Activated naive CD8-positive, alpha-beta T cell treated with anti-CD3 and anti-CD28 coated beads, Interleukin-2, amount 10 ng/mL, durations not matched to agents 7 days and 5 days (primary cell): ENCODE data around the gene ELAVL2. TPM values are rescaled to one million over a fixed set of nuclear protein-coding genes. Genes with fewer than 3 reads are reported as not detected.

Source experiments
- ATAC-seq: fragments of 150-1000 bp; cut with Tn5 transposase; one replicate; pipeline ENCODE4 v1.10.0; 2021; ENCODE audit warnings: low read depth, moderate library complexity
- POLR2A ChIA-PET: fragments of 350-600 bp; sonication (Branson Sonifier 250); formaldehyde crosslinking; loops from one replicate; lab custom pipeline; 2021; ENCODE audit warnings: antibody characterized with exemption; lab: Charles Lee
- DNase-seq: peaks from one replicate; pipeline ENCODE4 v3.0.0; 2021
- H3K27ac Mint-ChIP-seq: one replicate; pipeline ENCODE4 v1.8.0; 2022; ENCODE audit warnings: mild to moderate bottlenecking, mixed read lengths
- H3K27me3 Mint-ChIP-seq: one replicate; pipeline ENCODE4 v1.8.0; 2022; ENCODE audit warnings: mild to moderate bottlenecking, moderate library complexity, mixed read lengths
- H3K36me3 Mint-ChIP-seq: one replicate; pipeline ENCODE4 v1.8.0; 2021; ENCODE audit warnings: mild to moderate bottlenecking, mixed read lengths
- H3K4me1 Mint-ChIP-seq: one replicate; pipeline ENCODE4 v1.8.0; 2021; ENCODE audit warnings: mixed read lengths
- H3K4me3 Mint-ChIP-seq: one replicate; pipeline ENCODE4 v1.8.0; 2022; ENCODE audit warnings: mild to moderate bottlenecking, moderate library complexity, mixed read lengths
- H3K9me3 Mint-ChIP-seq: one replicate; pipeline ENCODE4 v1.8.0; 2021; ENCODE audit warnings: mixed read lengths
- total RNA-seq, 2 experiments: library from RNA; stranded (reverse); gene quantifications; one replicate each; pipeline ENCODE4 v1.2.3, GENCODE V29; 2021

Gene ELAVL2
- total RNA-seq, 2 experiments from 2014 or later: not detected

- ATAC-seq (no peak), DNase-seq (no peak)
- no peaks in the 10 kb centered on the region for H3K9me3 Mint-ChIP-seq
- H3K27me3 Mint-ChIP-seq: no peaks in the 10 kb centered on the region
- POLR2A ChIA-PET: no interaction called here
- no peak overlapping the region for H3K4me3 Mint-ChIP-seq
- H3K27ac Mint-ChIP-seq: no peak overlapping the region
- H3K4me1 Mint-ChIP-seq: no peaks in the 10 kb centered on the region
- no peaks in the 10 kb centered on the region for H3K36me3 Mint-ChIP-seq
These were observed 54.2 kb downstream of the ELAVL2 start for GRCh38 chr9:23771746-23772384.

GRCh38 chr9:23769307-23769935 lies 56.6 kb downstream of the ELAVL2 start:
- no peaks in the 10 kb centered on the region for H3K36me3 Mint-ChIP-seq
- POLR2A ChIA-PET: no interaction called here
- no peak overlapping the region for H3K27ac Mint-ChIP-seq
- H3K4me3 Mint-ChIP-seq: no peak overlapping the region
- DNase-seq: no peak
- no peak for ATAC-seq
- H3K27me3 Mint-ChIP-seq: no peaks in the 10 kb centered on the region
- H3K4me1 Mint-ChIP-seq: no peaks in the 10 kb centered on the region
- H3K9me3 Mint-ChIP-seq: no peaks in the 10 kb centered on the region

- Mint-ChIP-seq H3K9me3 (no peaks in the 10 kb centered on the region), H3K36me3 (no peaks in the 10 kb centered on the region), H3K27ac (no peak overlapping the region), H3K4me3 (no peak overlapping the region), H3K4me1 (no peaks in the 10 kb centered on the region), H3K27me3 (no peaks in the 10 kb centered on the region)
- ATAC-seq (no peak), DNase-seq (no peak)
- POLR2A ChIA-PET: no interaction called here
These were observed 57.2 kb downstream of the ELAVL2 start for GRCh38 chr9:23768861-23769260.

- H3K27ac Mint-ChIP-seq: no peak overlapping the region
- POLR2A ChIA-PET: no interaction called here
- H3K36me3 Mint-ChIP-seq: no peaks in the 10 kb centered on the region
- H3K4me1 Mint-ChIP-seq: no peaks in the 10 kb centered on the region
- no peak for ATAC-seq
- H3K4me3 Mint-ChIP-seq: no peak overlapping the region
- no peaks in the 10 kb centered on the region for H3K27me3 Mint-ChIP-seq
- no peak for DNase-seq
- H3K9me3 Mint-ChIP-seq: no peaks in the 10 kb centered on the region
These were observed 59.4 kb downstream of the ELAVL2 start for GRCh38 chr9:23766613-23767012.

GRCh38 chr9:23765561-23765960 lies 60.5 kb downstream of the ELAVL2 start:
- Mint-ChIP-seq H3K4me3 (no peak overlapping the region), H3K36me3 (no peaks in the 10 kb centered on the region), H3K4me1 (no peaks in the 10 kb centered on the region), H3K27ac (no peak overlapping the region), H3K9me3 (no peaks in the 10 kb centered on the region), H3K27me3 (no peaks in the 10 kb centered on the region)
- no peak for DNase-seq
- no peak for ATAC-seq
- POLR2A ChIA-PET: no interaction called here

GRCh38 chr9:23764219-23764618 lies 61.8 kb downstream of the ELAVL2 start:
- Mint-ChIP-seq H3K9me3 (no peaks in the 10 kb centered on the region), H3K27me3 (no peaks in the 10 kb centered on the region), H3K27ac (no peak overlapping the region), H3K4me1 (no peaks in the 10 kb centered on the region), H3K4me3 (no peak overlapping the region), H3K36me3 (no peaks in the 10 kb centered on the region)
- no peak for DNase-seq
- POLR2A ChIA-PET: no interaction called here
- no peak for ATAC-seq

- no peaks in the 10 kb centered on the region for H3K36me3 Mint-ChIP-seq
- H3K27me3 Mint-ChIP-seq: no peaks in the 10 kb centered on the region
- ATAC-seq (no peak), DNase-seq (no peak)
- POLR2A ChIA-PET: no interaction called here
- no peak overlapping the region for H3K27ac Mint-ChIP-seq
- H3K4me3 Mint-ChIP-seq: no peak overlapping the region
- H3K9me3 Mint-ChIP-seq: peaks cover 1% of the 10 kb centered on the region
- no peaks in the 10 kb centered on the region for H3K4me1 Mint-ChIP-seq
These were observed 71.5 kb downstream of the ELAVL2 start for GRCh38 chr9:23754551-23754950.

- Mint-ChIP-seq H3K4me1 (no peaks in the 10 kb centered on the region), H3K27ac (no peak overlapping the region), H3K9me3 (peaks cover 5% of the 10 kb centered on the region), H3K27me3 (no peaks in the 10 kb centered on the region), H3K36me3 (no peaks in the 10 kb centered on the region), H3K4me3 (no peak overlapping the region)
- DNase-seq (no peak), ATAC-seq (no peak)
- POLR2A ChIA-PET: no interaction called here
These were observed 73.2 kb downstream of the ELAVL2 start for GRCh38 chr9:23752859-23753258.

GRCh38 chr9:23751633-23752032 lies 74.4 kb downstream of the ELAVL2 start:
- Mint-ChIP-seq H3K4me3 (no peak overlapping the region), H3K36me3 (no peaks in the 10 kb centered on the region)
- no peak for ATAC-seq

GRCh38 chr9:23750808-23751207 lies 75.2 kb downstream of the ELAVL2 start:
- POLR2A ChIA-PET: no interaction called here
- no peak overlapping the region for H3K27ac Mint-ChIP-seq
- DNase-seq (no peak), ATAC-seq (no peak)
- no peaks in the 10 kb centered on the region for H3K27me3 Mint-ChIP-seq
- peaks cover 5% of the 10 kb centered on the region for H3K9me3 Mint-ChIP-seq
- H3K4me1 Mint-ChIP-seq: no peaks in the 10 kb centered on the region
- H3K4me3 Mint-ChIP-seq: no peak overlapping the region
- H3K36me3 Mint-ChIP-seq: no peaks in the 10 kb centered on the region

More at GRCh38 chr9:23751633-23752032, 74.4 kb downstream of the ELAVL2 start:
- H3K27ac Mint-ChIP-seq: no peak overlapping the region
- H3K9me3 Mint-ChIP-seq: peaks cover 5% of the 10 kb centered on the region
- no peaks in the 10 kb centered on the region for H3K27me3 Mint-ChIP-seq
- no peak for DNase-seq
- POLR2A ChIA-PET: no interaction called here
- H3K4me1 Mint-ChIP-seq: no peaks in the 10 kb centered on the region

- POLR2A ChIA-PET: no interaction called here
These were observed 78.7 kb downstream of the ELAVL2 start for GRCh38 chr9:23747088-23748075.

GRCh38 chr9:23746317-23746716 lies 79.7 kb downstream of the ELAVL2 start:
- ATAC-seq: no peak
- peaks cover 5% of the 10 kb centered on the region for H3K9me3 Mint-ChIP-seq
- no peaks in the 10 kb centered on the region for H3K4me1 Mint-ChIP-seq
- no peak for DNase-seq
- no peak overlapping the region for H3K4me3 Mint-ChIP-seq
- H3K36me3 Mint-ChIP-seq: no peaks in the 10 kb centered on the region
- H3K27me3 Mint-ChIP-seq: no peaks in the 10 kb centered on the region
- H3K27ac Mint-ChIP-seq: no peak overlapping the region
- POLR2A ChIA-PET: no interaction called here

More at GRCh38 chr9:23747088-23748075, 78.7 kb downstream of the ELAVL2 start:
- H3K27me3 Mint-ChIP-seq: no peaks in the 10 kb centered on the region
- no peaks in the 10 kb centered on the region for H3K36me3 Mint-ChIP-seq
- ATAC-seq (no peak), DNase-seq (no peak)
- peaks cover 5% of the 10 kb centered on the region for H3K9me3 Mint-ChIP-seq
- no peak overlapping the region for H3K27ac Mint-ChIP-seq
- H3K4me3 Mint-ChIP-seq: no peak overlapping the region
- H3K4me1 Mint-ChIP-seq: no peaks in the 10 kb centered on the region

- ATAC-seq (no peak), DNase-seq (no peak)
- H3K4me1 Mint-ChIP-seq: no peaks in the 10 kb centered on the region
- POLR2A ChIA-PET: no interaction called here
- no peaks in the 10 kb centered on the region for H3K36me3 Mint-ChIP-seq
- no peak overlapping the region for H3K27ac Mint-ChIP-seq
- peaks cover 6% of the 10 kb centered on the region for H3K9me3 Mint-ChIP-seq
- H3K27me3 Mint-ChIP-seq: no peaks in the 10 kb centered on the region
- H3K4me3 Mint-ChIP-seq: no peak overlapping the region
These were observed 83.0 kb downstream of the ELAVL2 start for GRCh38 chr9:23743036-23743435.
